Peyer's patch (tissue), 4 donors: ENCODE data around the gene TPSG1.

Source experiments
- POLR2A ChIP-seq, 2 donors: fragments of 450-650 bp; IDR thresholded peaks; one replicate each; pipeline ENCODE4 v1.5.1; 2017; ENCODE audit warnings: antibody characterized with exemption in 2 of 2, mild to moderate bottlenecking in 2 of 2, moderate library complexity in 2 of 2
- TF ChIP-seq, protein P1 (sequence below), 6 experiments: fragments of 450-650 bp in 4 of 6; fragments of 200-600 bp in 2 of 6; sonication (generic) in 1 of 6; IDR thresholded peaks; one replicate each; pipeline ENCODE4 v1.5.1; 2017 to 2019; ENCODE audit warnings: antibody characterized with exemption in 6 of 6, mild to moderate bottlenecking in 3 of 6, moderate library complexity in 1 of 6

DNA sequence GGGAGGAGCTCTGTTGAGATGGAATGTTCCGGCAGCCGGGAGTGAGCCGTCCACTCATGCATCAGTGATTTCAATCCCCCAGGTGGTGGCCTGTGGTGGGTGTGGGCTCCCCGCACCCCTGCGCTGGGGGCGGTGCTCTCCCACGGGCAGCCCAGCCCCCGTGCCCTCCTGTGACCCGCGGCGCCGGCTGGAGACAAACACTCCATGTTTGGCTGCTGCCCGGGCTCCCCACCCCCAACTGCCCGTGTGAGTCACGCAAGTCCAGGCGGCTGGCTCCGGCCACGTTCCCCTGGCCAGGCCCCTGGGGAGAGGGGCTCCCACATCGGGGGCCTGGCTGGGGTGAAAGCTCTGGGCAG is 42.8 kb downstream of the TPSG1 start:
- no peak for TF ChIP-seq POLR2A (IDR thresholded peaks at IDR 0.05)
- TF ChIP-seq, protein P1, sequence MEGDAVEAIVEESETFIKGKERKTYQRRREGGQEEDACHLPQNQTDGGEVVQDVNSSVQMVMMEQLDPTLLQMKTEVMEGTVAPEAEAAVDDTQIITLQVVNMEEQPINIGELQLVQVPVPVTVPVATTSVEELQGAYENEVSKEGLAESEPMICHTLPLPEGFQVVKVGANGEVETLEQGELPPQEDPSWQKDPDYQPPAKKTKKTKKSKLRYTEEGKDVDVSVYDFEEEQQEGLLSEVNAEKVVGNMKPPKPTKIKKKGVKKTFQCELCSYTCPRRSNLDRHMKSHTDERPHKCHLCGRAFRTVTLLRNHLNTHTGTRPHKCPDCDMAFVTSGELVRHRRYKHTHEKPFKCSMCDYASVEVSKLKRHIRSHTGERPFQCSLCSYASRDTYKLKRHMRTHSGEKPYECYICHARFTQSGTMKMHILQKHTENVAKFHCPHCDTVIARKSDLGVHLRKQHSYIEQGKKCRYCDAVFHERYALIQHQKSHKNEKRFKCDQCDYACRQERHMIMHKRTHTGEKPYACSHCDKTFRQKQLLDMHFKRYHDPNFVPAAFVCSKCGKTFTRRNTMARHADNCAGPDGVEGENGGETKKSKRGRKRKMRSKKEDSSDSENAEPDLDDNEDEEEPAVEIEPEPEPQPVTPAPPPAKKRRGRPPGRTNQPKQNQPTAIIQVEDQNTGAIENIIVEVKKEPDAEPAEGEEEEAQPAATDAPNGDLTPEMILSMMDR (IDR thresholded peaks at IDR 0.05) = no peak
